Measurements from ENCODE around the gene NFIC. TPM values are rescaled to one million over a fixed set of nuclear protein-coding genes. Genes with fewer than 3 reads are reported as not detected.

NFIC gene
- total RNA-seq, 1 donor: 17.3 TPM

GRCh38 chr19:3474010-3474409 lies 107.6 kb downstream of the NFIC start:
- no peaks in the 10 kb centered on the region for H3K9me3 ChIP-seq (ENCODE audit: low read depth, low read length)
- H3K4me1 ChIP-seq (ENCODE audit: insufficient read depth, low read length): no peaks in the 10 kb centered on the region
- H3K4me3 ChIP-seq (ENCODE audit: low read length): no peak overlapping the region
- no peaks in the 10 kb centered on the region for H3K27me3 ChIP-seq (ENCODE audit: insufficient read depth, low read length)

GRCh38 chr19:3474614-3475013 lies 108.2 kb downstream of the NFIC start:
- no peak overlapping the region for H3K4me3 ChIP-seq (ENCODE audit: low read length)
- no peaks in the 10 kb centered on the region for H3K9me3 ChIP-seq (ENCODE audit: low read depth, low read length)
- no peaks in the 10 kb centered on the region for H3K4me1 ChIP-seq (ENCODE audit: insufficient read depth, low read length)
- H3K27me3 ChIP-seq (ENCODE audit: insufficient read depth, low read length): no peaks in the 10 kb centered on the region

GRCh38 chr19:3475449-3475848 lies 109.1 kb downstream of the NFIC start:
- no peaks in the 10 kb centered on the region for H3K4me1 ChIP-seq (ENCODE audit: insufficient read depth, low read length)
- H3K27me3 ChIP-seq (ENCODE audit: insufficient read depth, low read length): no peaks in the 10 kb centered on the region
- H3K9me3 ChIP-seq (ENCODE audit: low read depth, low read length): no peaks in the 10 kb centered on the region
- H3K4me3 ChIP-seq (ENCODE audit: low read length): no peak overlapping the region

- no peak overlapping the region for H3K4me3 ChIP-seq (ENCODE audit: low read length)
- no peaks in the 10 kb centered on the region for H3K9me3 ChIP-seq (ENCODE audit: low read depth, low read length)
- no peaks in the 10 kb centered on the region for H3K4me1 ChIP-seq (ENCODE audit: insufficient read depth, low read length)
- H3K27me3 ChIP-seq (ENCODE audit: insufficient read depth, low read length): no peaks in the 10 kb centered on the region
Measured at GRCh38 chr19:3476830-3477229, 110.4 kb downstream of the NFIC start.

- Histone ChIP-seq H3K9me3 (ENCODE audit: low read depth, low read length) (no peaks in the 10 kb centered on the region), H3K4me1 (ENCODE audit: insufficient read depth, low read length) (no peaks in the 10 kb centered on the region), H3K4me3 (ENCODE audit: low read length) (no peak overlapping the region), H3K27me3 (ENCODE audit: insufficient read depth, low read length) (no peaks in the 10 kb centered on the region)
Measured at GRCh38 chr19:3477506-3477905, 111.1 kb downstream of the NFIC start.

- H3K4me3 ChIP-seq (ENCODE audit: low read length): no peak overlapping the region
- H3K9me3 ChIP-seq (ENCODE audit: low read depth, low read length): no peaks in the 10 kb centered on the region
- H3K27me3 ChIP-seq (ENCODE audit: insufficient read depth, low read length): no peaks in the 10 kb centered on the region
- no peaks in the 10 kb centered on the region for H3K4me1 ChIP-seq (ENCODE audit: insufficient read depth, low read length)
Measured at GRCh38 chr19:3477951-3478350, 111.6 kb downstream of the NFIC start.

- no peaks in the 10 kb centered on the region for H3K4me1 ChIP-seq (ENCODE audit: insufficient read depth, low read length)
- H3K9me3 ChIP-seq (ENCODE audit: low read depth, low read length): no peaks in the 10 kb centered on the region
- no peak overlapping the region for H3K4me3 ChIP-seq (ENCODE audit: low read length)
- H3K27me3 ChIP-seq (ENCODE audit: insufficient read depth, low read length): no peaks in the 10 kb centered on the region
Measured at GRCh38 chr19:3478409-3479176, 112.2 kb downstream of the NFIC start.

GRCh38 chr19:3479177-3479833 lies 112.9 kb downstream of the NFIC start:
- Histone ChIP-seq H3K4me1 (ENCODE audit: insufficient read depth, low read length) (no peaks in the 10 kb centered on the region), H3K4me3 (ENCODE audit: low read length) (no peak overlapping the region)

GRCh38 chr19:3479834-3480215 lies 113.4 kb downstream of the NFIC start:
- Histone ChIP-seq H3K4me1 (ENCODE audit: insufficient read depth, low read length) (no peaks in the 10 kb centered on the region), H3K27me3 (ENCODE audit: insufficient read depth, low read length) (no peaks in the 10 kb centered on the region), H3K4me3 (ENCODE audit: low read length) (no peak overlapping the region), H3K9me3 (ENCODE audit: low read depth, low read length) (no peaks in the 10 kb centered on the region)

More at GRCh38 chr19:3479177-3479833, 112.9 kb downstream of the NFIC start:
- no peaks in the 10 kb centered on the region for H3K27me3 ChIP-seq (ENCODE audit: insufficient read depth, low read length)
- no peaks in the 10 kb centered on the region for H3K9me3 ChIP-seq (ENCODE audit: low read depth, low read length)

- Histone ChIP-seq H3K4me1 (ENCODE audit: insufficient read depth, low read length) (no peaks in the 10 kb centered on the region), H3K4me3 (ENCODE audit: low read length) (no peak within 1 kb of the TSS), H3K27me3 (ENCODE audit: insufficient read depth, low read length) (no peaks in the 10 kb centered on the region), H3K9me3 (ENCODE audit: low read depth, low read length) (no peaks in the 10 kb centered on the region)
Measured at GRCh38 chr19:3480383-3481091, 114.2 kb downstream of the NFIC start, which contains the start of gene SMIM24. TSS of gene SMIM24 (minus strand) at chr19:3480525. CDS start at chr19:3480463, 62 bp downstream.

GRCh38 chr19:3481241-3482090 lies 115.1 kb downstream of the NFIC start:
- Histone ChIP-seq H3K4me1 (ENCODE audit: insufficient read depth, low read length) (no peaks in the 10 kb centered on the region), H3K9me3 (ENCODE audit: low read depth, low read length) (no peaks in the 10 kb centered on the region), H3K4me3 (ENCODE audit: low read length) (no peak overlapping the region), H3K27me3 (ENCODE audit: insufficient read depth, low read length) (no peaks in the 10 kb centered on the region)

- H3K9me3 ChIP-seq (ENCODE audit: low read depth, low read length): no peaks in the 10 kb centered on the region
- no peaks in the 10 kb centered on the region for H3K4me1 ChIP-seq (ENCODE audit: insufficient read depth, low read length)
- H3K4me3 ChIP-seq (ENCODE audit: low read length): no peak overlapping the region
- H3K27me3 ChIP-seq (ENCODE audit: insufficient read depth, low read length): no peaks in the 10 kb centered on the region
Measured at GRCh38 chr19:3482507-3483225, 116.3 kb downstream of the NFIC start.

GRCh38 chr19:3483226-3483628 lies 116.8 kb downstream of the NFIC start, which contains the start of gene SMIM44:
TSS of gene SMIM44 (minus strand) at chr19:3483441. CDS start at chr19:3483403, 38 bp downstream.
- Histone ChIP-seq H3K27me3 (ENCODE audit: insufficient read depth, low read length) (no peaks in the 10 kb centered on the region), H3K4me1 (ENCODE audit: insufficient read depth, low read length) (no peaks in the 10 kb centered on the region), H3K4me3 (ENCODE audit: low read length) (no peak within 1 kb of the TSS), H3K9me3 (ENCODE audit: low read depth, low read length) (no peaks in the 10 kb centered on the region)
